ENCODE measurements around the gene TSPAN32.
"Not testable (repeated sequence)": the region's sequence is repeated elsewhere in the genome, so short reads cannot be mapped to it uniquely, and the experiment has no call there.

TSPAN32 gene

DNA sequence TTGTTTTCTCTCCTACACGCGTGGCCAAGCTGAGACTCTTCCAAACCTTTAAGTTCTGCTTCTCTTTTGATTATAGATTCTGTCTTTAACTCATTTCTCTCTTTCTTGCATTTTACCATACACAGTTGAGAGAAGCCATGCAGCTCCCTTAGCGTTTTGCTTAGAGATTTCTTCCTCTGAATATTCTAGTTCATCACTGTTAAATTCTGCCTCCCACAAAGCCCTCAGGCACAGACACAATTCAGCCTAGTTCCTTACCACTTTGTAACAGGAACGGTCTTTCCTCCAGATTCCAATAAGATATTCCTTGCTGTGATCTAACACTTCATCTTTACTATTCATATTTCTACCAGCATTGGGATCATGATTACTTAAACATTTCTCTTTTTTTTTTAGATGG, 50.6 kb downstream of the TSPAN32 start:
- TF ChIP-seq, protein P1, sequence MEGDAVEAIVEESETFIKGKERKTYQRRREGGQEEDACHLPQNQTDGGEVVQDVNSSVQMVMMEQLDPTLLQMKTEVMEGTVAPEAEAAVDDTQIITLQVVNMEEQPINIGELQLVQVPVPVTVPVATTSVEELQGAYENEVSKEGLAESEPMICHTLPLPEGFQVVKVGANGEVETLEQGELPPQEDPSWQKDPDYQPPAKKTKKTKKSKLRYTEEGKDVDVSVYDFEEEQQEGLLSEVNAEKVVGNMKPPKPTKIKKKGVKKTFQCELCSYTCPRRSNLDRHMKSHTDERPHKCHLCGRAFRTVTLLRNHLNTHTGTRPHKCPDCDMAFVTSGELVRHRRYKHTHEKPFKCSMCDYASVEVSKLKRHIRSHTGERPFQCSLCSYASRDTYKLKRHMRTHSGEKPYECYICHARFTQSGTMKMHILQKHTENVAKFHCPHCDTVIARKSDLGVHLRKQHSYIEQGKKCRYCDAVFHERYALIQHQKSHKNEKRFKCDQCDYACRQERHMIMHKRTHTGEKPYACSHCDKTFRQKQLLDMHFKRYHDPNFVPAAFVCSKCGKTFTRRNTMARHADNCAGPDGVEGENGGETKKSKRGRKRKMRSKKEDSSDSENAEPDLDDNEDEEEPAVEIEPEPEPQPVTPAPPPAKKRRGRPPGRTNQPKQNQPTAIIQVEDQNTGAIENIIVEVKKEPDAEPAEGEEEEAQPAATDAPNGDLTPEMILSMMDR (IDR thresholded peaks at IDR 0.05; ENCODE audit: control insufficient read depth, insufficient read depth, low read depth, low read length, missing control alignments), result no peak
- H3K4me3 ChIP-seq (ENCODE audit: control insufficient read depth, low read depth, low read length), result no peak overlapping the region
- no peak for DNase-seq (ENCODE audit: low read depth)

DNA sequence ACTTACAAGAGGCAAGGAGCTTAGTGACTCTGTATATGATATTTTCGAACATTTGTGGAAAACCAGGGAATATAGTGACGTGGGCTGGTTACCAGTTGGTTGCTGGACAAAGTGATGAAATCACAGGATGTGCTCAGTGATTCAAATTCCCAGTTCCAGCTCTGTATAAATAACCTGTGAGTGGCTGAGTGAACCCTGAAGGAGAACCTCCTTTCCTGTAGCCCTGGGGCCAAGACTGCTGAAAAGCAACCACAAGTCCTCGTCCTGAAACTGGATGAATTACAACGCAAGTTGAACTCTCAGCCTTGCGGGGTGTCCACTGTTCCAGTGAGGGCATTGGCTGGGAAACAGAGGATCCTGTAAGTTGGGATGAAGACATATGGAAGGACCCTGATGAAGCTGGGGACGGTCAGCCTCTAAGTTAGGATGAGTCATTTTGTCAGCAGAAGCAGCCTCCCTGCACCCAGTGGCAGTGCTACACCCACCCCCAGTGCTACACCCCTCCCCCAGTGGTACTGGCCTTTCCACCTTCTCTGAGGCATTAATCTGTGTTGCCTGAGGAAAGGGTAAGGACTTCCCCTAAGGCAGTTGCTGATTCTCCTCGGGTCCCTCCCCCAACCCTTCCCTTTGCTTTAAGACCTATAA, 53.3 kb downstream of the TSPAN32 start:
- H3K4me3 ChIP-seq (ENCODE audit: control insufficient read depth, low read depth, low read length), result no peak overlapping the region
- TF ChIP-seq, protein P1 (IDR thresholded peaks at IDR 0.05; ENCODE audit: control insufficient read depth, insufficient read depth, low read depth, low read length, missing control alignments), result no peak
- DNase-seq (ENCODE audit: low read depth), result no peak

DNA sequence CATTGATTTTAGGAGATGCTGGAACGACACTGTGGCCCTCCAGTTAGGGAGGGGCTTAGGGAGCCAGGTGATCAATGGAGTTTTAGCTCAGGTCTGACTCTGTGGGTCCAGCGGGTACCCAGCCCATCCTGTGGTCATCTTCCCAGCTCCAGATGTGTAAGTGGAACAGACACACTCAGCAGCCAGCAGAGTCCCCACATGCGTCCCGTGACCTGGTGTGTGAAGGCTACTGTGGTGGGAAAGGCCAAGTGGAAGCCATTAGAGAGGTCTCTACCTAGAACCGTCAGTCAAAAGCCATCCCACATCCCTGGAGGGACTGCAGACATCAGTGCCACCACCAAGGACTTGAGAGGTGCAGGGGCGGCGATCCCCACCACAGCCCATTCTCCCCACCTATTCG, 55.4 kb downstream of the TSPAN32 start:
- TF ChIP-seq, protein P1 (IDR thresholded peaks at IDR 0.05; ENCODE audit: control insufficient read depth, insufficient read depth, low read depth, low read length, missing control alignments), result no peak
- no peak for DNase-seq (ENCODE audit: low read depth)
- no peak overlapping the region for H3K4me3 ChIP-seq (ENCODE audit: control insufficient read depth, low read depth, low read length)

DNA sequence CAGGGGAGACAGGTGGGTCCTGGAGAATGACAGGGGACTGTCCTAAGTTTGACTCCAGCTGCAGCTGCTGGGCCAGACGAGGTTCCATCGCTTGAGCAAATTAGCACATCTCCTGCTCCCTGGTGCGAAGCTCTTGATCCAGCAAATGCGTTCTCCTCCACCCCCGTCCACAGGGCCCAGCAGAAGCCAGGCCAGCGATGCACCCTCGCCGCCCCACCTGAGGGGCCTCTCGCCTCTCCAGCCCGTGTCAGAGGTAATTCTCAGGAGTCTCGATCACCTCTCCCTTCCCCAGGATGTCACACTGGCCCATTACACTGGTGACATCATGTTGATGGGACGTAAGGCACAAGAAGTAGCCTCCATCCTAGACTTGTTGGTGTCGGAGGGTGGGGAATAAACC, 55.8 kb downstream of the TSPAN32 start:
- not testable (repeated sequence) for DNase-seq (ENCODE audit: low read depth)

DNA sequence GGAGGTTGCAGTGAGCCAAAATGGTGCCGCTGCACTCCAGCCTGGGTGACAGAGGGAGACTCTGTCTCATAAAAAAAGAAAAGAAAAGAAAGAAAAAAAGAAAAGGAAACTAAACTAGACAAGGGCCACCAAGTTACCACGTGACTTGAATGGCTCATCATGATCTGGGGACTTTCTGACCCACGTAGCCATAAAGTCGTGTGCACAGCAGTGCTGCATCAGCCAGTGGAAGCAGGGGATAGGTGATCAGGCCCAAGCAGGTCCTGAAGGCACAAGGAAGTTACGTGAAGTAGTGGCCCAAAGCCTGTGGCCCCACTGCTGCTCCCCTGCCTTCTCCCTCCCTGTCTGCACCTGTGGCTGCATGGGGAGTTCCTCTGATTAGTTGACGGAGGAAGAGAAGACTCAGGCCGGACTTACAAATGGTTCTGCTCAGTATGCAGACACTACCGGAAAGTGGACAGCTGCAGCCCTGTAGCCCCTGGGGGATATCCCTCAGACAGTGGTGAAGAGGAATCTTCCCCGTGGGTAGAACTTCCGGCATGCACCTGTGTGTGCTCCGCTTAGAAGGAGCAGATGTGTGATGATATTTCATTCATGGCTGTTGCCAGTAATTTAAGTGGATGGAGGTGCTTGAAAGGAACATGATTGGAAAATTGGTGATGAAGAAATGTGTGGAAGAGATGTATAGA, 57.1 kb downstream of the TSPAN32 start:
- TF ChIP-seq, protein P1 (IDR thresholded peaks at IDR 0.05; ENCODE audit: control insufficient read depth, insufficient read depth, low read depth, low read length, missing control alignments), result no peak
- H3K4me3 ChIP-seq (ENCODE audit: control insufficient read depth, low read depth, low read length), result no peak overlapping the region
- no peak for DNase-seq (ENCODE audit: low read depth)

More for the DNA sequence above, 55.8 kb downstream of the TSPAN32 start:
- not testable (repeated sequence) for H3K4me3 ChIP-seq (ENCODE audit: control insufficient read depth, low read depth, low read length)

DNA sequence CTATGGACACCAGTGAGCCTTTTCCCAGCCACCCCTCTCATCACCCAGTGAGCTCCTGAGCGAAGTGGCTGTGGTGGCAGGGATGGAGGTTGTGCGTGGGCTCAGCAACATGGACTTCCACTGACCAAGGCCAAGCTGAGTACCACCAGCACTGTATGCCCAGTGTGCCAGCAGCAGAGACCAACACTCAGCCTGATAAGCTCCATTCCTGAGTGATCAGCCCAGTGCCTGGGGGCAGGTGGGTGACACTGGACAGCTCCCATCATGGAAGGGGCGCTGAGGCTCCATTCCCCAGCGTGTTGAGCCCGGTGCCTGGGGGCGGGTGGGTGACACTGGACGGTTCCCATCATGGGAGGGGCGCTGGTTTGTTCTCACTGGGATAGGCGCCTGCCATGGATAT, 57.7 kb downstream of the TSPAN32 start:
- no peak for DNase-seq (ENCODE audit: low read depth)
- H3K4me3 ChIP-seq (ENCODE audit: control insufficient read depth, low read depth, low read length), result no peak overlapping the region
- TF ChIP-seq, protein P1 (IDR thresholded peaks at IDR 0.05; ENCODE audit: control insufficient read depth, insufficient read depth, low read depth, low read length, missing control alignments), result no peak

DNA sequence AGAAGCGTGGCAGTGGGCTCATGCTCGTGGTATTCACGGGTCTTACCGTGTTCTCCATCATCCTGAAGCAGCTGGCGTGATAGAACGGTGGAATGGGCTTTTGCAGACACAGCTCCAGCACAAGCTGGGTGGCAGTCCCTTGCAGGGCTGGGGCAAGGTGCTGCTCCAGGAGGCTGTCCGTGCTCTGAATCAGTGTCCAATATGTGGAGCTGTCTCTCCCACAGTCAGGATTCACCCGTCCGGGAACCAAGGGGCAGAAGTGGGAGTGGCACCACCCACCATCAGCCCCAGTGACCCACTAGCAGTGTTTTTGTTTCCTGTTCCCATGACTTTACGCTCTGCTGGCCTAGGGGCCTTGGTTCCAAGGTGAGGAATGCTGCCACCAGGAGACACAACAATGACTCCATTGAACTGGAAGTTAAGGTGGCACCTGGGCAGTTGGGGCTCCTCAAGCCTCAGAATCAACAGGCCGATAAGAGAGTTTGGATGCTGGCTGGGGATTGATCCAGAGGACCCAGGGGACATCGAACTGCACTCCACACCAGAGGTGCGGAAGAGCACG, 58.3 kb downstream of the TSPAN32 start:
- no peak overlapping the region for H3K4me3 ChIP-seq (ENCODE audit: control insufficient read depth, low read depth, low read length)
- TF ChIP-seq, protein P1 (IDR thresholded peaks at IDR 0.05; ENCODE audit: control insufficient read depth, insufficient read depth, low read depth, low read length, missing control alignments), result no peak
- DNase-seq (ENCODE audit: low read depth), result no peak
